Measurements from ENCODE around the gene KIF5A. TPM values are rescaled to one million over a fixed set of nuclear protein-coding genes. Genes with fewer than 3 reads are reported as not detected.
A peak's percentile ranks its signal among the peaks of the same experiment; 100 is the strongest.

The KIF5A gene
- polyA plus RNA-seq, 3 donors: 0.01 TPM; not detected in 2

DNA sequence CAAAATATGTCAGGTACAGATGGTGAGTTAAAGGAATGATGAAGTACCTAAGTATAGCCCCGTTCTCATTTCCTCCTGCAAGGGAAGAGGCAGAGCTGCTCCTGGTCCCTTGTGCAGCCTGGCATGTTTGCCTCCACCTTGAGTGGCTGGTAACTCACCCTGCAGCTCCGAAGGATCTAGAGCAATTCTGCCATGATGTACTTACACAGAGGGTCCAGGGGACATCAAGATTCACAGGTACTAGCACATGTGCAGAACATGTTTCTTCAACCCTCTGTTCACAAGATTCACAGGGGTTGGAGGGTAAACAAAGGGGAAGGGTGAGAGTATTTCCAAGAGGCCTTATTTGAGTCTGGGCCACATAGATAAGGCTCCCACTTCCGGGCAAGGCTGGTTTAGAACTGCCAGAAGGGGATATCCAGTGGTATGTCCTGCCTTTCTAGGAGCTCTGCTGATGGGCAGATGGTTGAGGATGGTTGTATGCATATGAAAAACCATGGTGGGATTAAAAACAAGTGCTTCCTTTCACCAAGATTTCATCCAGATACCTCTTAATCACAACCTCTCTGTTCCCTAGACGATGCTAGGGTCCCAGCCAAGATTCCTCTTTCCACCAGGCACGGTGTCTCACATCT lies 10.6 kb upstream of the KIF5A start:
- Histone ChIP-seq H3K79me2 (ENCODE audit: insufficient read depth, low read length) (no peaks in the 10 kb centered on the region), H3K9ac (ENCODE audit: insufficient read depth, low read length, poor library complexity, severe bottlenecking) (no peak overlapping the region), H3K4me2 (replicated peaks; ENCODE audit: extremely low read depth, low read length, poor library complexity, severe bottlenecking) (no peak overlapping the region), H4K20me1 (ENCODE audit: insufficient read depth, low read length) (peaks cover 19% of the 10 kb centered on the region), H3K27ac (ENCODE audit: low read depth in 1 of 2, low read length in 2 of 2) (no peak overlapping the region), H3K4me3 (replicated peaks in 1 of 3; ENCODE audit: low read depth in 2 of 3, low read length in 3 of 3) (no peak overlapping the region), H3K36me3 (replicated peaks in 1 of 2; ENCODE audit: control insufficient read depth in 1 of 2, insufficient read depth in 2 of 2, low read length in 2 of 2) (peaks cover 44 to 88% of the 10 kb centered on the region in 2 donors), H3K9me3 (replicated peaks in 1 of 2; ENCODE audit: control insufficient read depth in 1 of 2, insufficient read depth in 1 of 2, low read length in 2 of 2) (no peaks in the 10 kb centered on the region), H3K27me3 (ENCODE audit: control insufficient read depth in 2 of 2, insufficient read depth in 2 of 2, low read length in 2 of 2) (no peaks in the 10 kb centered on the region), H2AFZ (ENCODE audit: insufficient read depth, low read depth, low read length, poor library complexity, severe bottlenecking) (no peak overlapping the region), H3K4me1 (ENCODE audit: control insufficient read depth in 1 of 2, insufficient read depth in 2 of 2, low read length in 2 of 2) (no peaks in the 10 kb centered on the region)
- no peak for DNase-seq
- Mint-ChIP-seq H3K36me3 (peaks cover 67 to 78% of the 10 kb centered on the region in 2 donors), H3K4me1 (peaks cover 7% of the 10 kb centered on the region), H3K4me3 (no peak overlapping the region), H3K9me3 (no peaks in the 10 kb centered on the region), H3K27ac (peak overlapping the region in 2 of 7 donors; percentile 15 to 23), H3K27me3 (ENCODE audit: low read depth in 3 of 3) (no peaks in the 10 kb centered on the region)
- TF ChIP-seq, protein P1, sequence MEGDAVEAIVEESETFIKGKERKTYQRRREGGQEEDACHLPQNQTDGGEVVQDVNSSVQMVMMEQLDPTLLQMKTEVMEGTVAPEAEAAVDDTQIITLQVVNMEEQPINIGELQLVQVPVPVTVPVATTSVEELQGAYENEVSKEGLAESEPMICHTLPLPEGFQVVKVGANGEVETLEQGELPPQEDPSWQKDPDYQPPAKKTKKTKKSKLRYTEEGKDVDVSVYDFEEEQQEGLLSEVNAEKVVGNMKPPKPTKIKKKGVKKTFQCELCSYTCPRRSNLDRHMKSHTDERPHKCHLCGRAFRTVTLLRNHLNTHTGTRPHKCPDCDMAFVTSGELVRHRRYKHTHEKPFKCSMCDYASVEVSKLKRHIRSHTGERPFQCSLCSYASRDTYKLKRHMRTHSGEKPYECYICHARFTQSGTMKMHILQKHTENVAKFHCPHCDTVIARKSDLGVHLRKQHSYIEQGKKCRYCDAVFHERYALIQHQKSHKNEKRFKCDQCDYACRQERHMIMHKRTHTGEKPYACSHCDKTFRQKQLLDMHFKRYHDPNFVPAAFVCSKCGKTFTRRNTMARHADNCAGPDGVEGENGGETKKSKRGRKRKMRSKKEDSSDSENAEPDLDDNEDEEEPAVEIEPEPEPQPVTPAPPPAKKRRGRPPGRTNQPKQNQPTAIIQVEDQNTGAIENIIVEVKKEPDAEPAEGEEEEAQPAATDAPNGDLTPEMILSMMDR (IDR thresholded peaks at IDR 0.05): no peak
- intact Hi-C loops (cut with micrococcal nuclease): no loop called here
- no CpG with 5 or more reads among the region's 5 CpGs for WGBS (ENCODE audit: insufficient coverage)

DNA sequence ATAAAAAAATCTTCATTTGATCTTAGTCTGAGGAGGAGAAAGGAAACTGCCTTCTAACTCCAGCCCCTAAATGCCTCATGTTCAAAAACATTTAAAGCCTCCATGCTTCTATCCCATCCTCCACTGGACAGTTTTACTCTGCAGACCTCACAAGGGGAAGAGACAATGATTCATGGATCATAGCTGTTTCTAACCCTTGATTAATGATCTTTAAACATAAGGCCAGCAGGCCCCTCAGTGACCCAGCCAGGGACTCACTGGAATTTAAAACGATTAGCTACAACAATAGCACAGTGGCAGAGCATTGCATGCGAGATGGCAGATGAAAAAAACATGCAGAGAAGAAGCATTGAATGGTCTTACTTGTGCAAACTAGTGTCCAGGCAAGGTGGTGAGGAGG lies 8.8 kb upstream of the KIF5A start:
- intact Hi-C loops (cut with micrococcal nuclease): loop anchor here (10.0 kb wide), 2 partner anchors 66 to 214 kb away; partner anchors contain the start of genes ARHGAP9 (in 1 of the 2), CDK4 (in 1 of the 2) and MARCHF9 (in 1 of the 2)
- no peak for DNase-seq
- Histone ChIP-seq H3K79me2 (ENCODE audit: insufficient read depth, low read length) (peaks cover 17% of the 10 kb centered on the region), H3K9ac (ENCODE audit: insufficient read depth, low read length, poor library complexity, severe bottlenecking) (no peak overlapping the region), H3K4me2 (replicated peaks; ENCODE audit: extremely low read depth, low read length, poor library complexity, severe bottlenecking) (no peak overlapping the region), H3K9me3 (replicated peaks in 1 of 2; ENCODE audit: control insufficient read depth in 1 of 2, insufficient read depth in 1 of 2, low read length in 2 of 2) (no peaks in the 10 kb centered on the region), H2AFZ (ENCODE audit: insufficient read depth, low read depth, low read length, poor library complexity, severe bottlenecking) (no peak overlapping the region), H3K4me3 (replicated peaks in 1 of 3; ENCODE audit: low read depth in 2 of 3, low read length in 3 of 3) (no peak overlapping the region), H3K27me3 (ENCODE audit: control insufficient read depth in 2 of 2, insufficient read depth in 2 of 2, low read length in 2 of 2) (no peaks in the 10 kb centered on the region), H3K27ac (ENCODE audit: low read depth in 1 of 2, low read length in 2 of 2) (no peak overlapping the region), H3K4me1 (ENCODE audit: control insufficient read depth in 1 of 2, insufficient read depth in 2 of 2, low read length in 2 of 2) (peaks cover 8 to 15% of the 10 kb centered on the region in 2 donors), H3K36me3 (replicated peaks in 1 of 2; ENCODE audit: control insufficient read depth in 1 of 2, insufficient read depth in 2 of 2, low read length in 2 of 2) (peaks cover 29 to 71% of the 10 kb centered on the region in 2 donors), H4K20me1 (ENCODE audit: insufficient read depth, low read length) (peaks cover 19% of the 10 kb centered on the region)
- H3K9me3 Mint-ChIP-seq: no peaks in the 10 kb centered on the region
- 100% methylated on average over 2 of the region's 2 CpGs for WGBS (ENCODE audit: insufficient coverage)
- peaks cover 55 to 64% of the 10 kb centered on the region in 2 donors for H3K36me3 Mint-ChIP-seq
- TF ChIP-seq, protein P1 (IDR thresholded peaks at IDR 0.05): no peak
- no peaks in the 10 kb centered on the region for H3K27me3 Mint-ChIP-seq (ENCODE audit: low read depth in 3 of 3)
- no peak overlapping the region for H3K27ac Mint-ChIP-seq
- no peak overlapping the region for H3K4me3 Mint-ChIP-seq
- H3K4me1 Mint-ChIP-seq: peaks cover 21% of the 10 kb centered on the region

Data from CD14-positive monocyte (primary cell).